Sigmoid colon (tissue), 4 donors: ENCODE measurements around the gene FGF5.
"Not testable (repeated sequence)": the region's sequence is repeated elsewhere in the genome, so short reads cannot be mapped to it uniquely, and the experiment has no call there.

ENCODE experiments used
- CTCF ChIP-seq, 4 experiments: fragments of 450-650 bp in 3 of 4; fragments of 200-600 bp in 1 of 4; IDR thresholded peaks; one replicate each; pipeline ENCODE4 v1.5.1; 2016 to 2019; ENCODE audit warnings: antibody characterized with exemption in 4 of 4, mild to moderate bottlenecking in 3 of 4, moderate library complexity in 2 of 4
- POLR2A ChIP-seq, 2 donors: fragments of 450-650 bp; IDR thresholded peaks; one replicate each; pipeline ENCODE4 v1.6.1; 2016; ENCODE audit warnings: antibody characterized with exemption in 2 of 2, mild to moderate bottlenecking in 2 of 2, moderate library complexity in 2 of 2
- POLR2AphosphoS5 ChIP-seq, 4 donors: sonication (generic); formaldehyde crosslinking; IDR thresholded peaks; one replicate each; pipeline ENCODE4 v1.6.1; 2017; ENCODE audit warnings: antibody characterized with exemption in 4 of 4

GRCh38 chr4:80247484-80247883 lies 19.0 kb upstream of the FGF5 start:
- TF ChIP-seq CTCF, POLR2AphosphoS5, POLR2A (IDR thresholded peaks at IDR 0.05): not testable (repeated sequence)
